Mesendoderm (in vitro differentiated cells): ENCODE data around the gene ZRSR2.
A peak's percentile ranks its signal among the peaks of the same experiment; 100 is the strongest.

ENCODE experiments used
- DNase-seq: peaks from one replicate; pipeline ENCODE4 v3.0.0; 2013
- H2AK5ac ChIP-seq: 2 replicates; pipeline ENCODE4 v1.6.1; 2013; ENCODE audit warnings: low read length, inconsistent platforms
- H2BK120ac ChIP-seq: 2 replicates; pipeline ENCODE4 v1.6.1; 2013; ENCODE audit warnings: low read depth, mild to moderate bottlenecking, low read length, moderate library complexity, mixed read lengths
- H2BK15ac ChIP-seq: replicated peaks from 2 replicates; pipeline ENCODE4 v1.6.1; 2013; ENCODE audit warnings: low read depth, mild to moderate bottlenecking, moderate library complexity
- H2BK5ac ChIP-seq: 2 replicates; pipeline ENCODE4 v1.6.1; 2013; ENCODE audit warnings: low read length, inconsistent platforms
- H3K18ac ChIP-seq: 2 replicates; pipeline ENCODE4 v1.6.1; 2013; ENCODE audit warnings: mild to moderate bottlenecking, low read length, mixed read lengths
- H3K23ac ChIP-seq: one replicate; pipeline ENCODE4 v1.6.1; 2013; ENCODE audit warnings: low read length
- H3K27ac ChIP-seq: 2 replicates; pipeline ENCODE4 v1.5.1; 2013; ENCODE audit warnings: low read depth, mild to moderate bottlenecking, inconsistent platforms, low read length, moderate library complexity
- H3K27me3 ChIP-seq: 2 replicates; pipeline ENCODE4 v1.6.1; 2013; ENCODE audit warnings: low read length, control low read depth, mild to moderate bottlenecking, inconsistent platforms; ENCODE audit not compliant: insufficient read depth, poor library complexity
- H3K36me3 ChIP-seq: 2 replicates; pipeline ENCODE4 v1.6.1; 2013; ENCODE audit warnings: low read length, inconsistent platforms; ENCODE audit not compliant: control insufficient read depth, insufficient read depth
- H3K4ac ChIP-seq: one replicate; pipeline ENCODE4 v1.6.1; 2013; ENCODE audit warnings: low read depth, mild to moderate bottlenecking, low read length, moderate library complexity
- H3K4me1 ChIP-seq: 2 replicates; pipeline ENCODE4 v1.6.1; 2013; ENCODE audit warnings: low read depth, low read length, inconsistent platforms; ENCODE audit not compliant: control insufficient read depth
- H3K4me2 ChIP-seq: 2 replicates; pipeline ENCODE4 v1.6.1; 2013; ENCODE audit warnings: low read length
- H3K4me3 ChIP-seq: 2 replicates; pipeline ENCODE4 v1.5.1; 2013; ENCODE audit warnings: mild to moderate bottlenecking, low read length
- H3K56ac ChIP-seq: one replicate; pipeline ENCODE4 v1.6.1; 2013; ENCODE audit warnings: low read length
- H3K79me1 ChIP-seq: 2 replicates; pipeline ENCODE4 v1.6.1; 2013; ENCODE audit warnings: low read length, inconsistent platforms
- H3K79me2 ChIP-seq: 2 replicates; pipeline ENCODE4 v1.6.1; 2013; ENCODE audit warnings: mild to moderate bottlenecking, low read length; ENCODE audit not compliant: control insufficient read depth, insufficient read depth
- H3K9ac ChIP-seq: 2 replicates; pipeline ENCODE4 v1.6.1; 2013; ENCODE audit warnings: low read length, inconsistent platforms
- H4K5ac ChIP-seq: one replicate; pipeline ENCODE4 v1.6.1; 2013; ENCODE audit warnings: low read length
- H4K8ac ChIP-seq: one replicate; pipeline ENCODE4 v1.6.1; 2013; ENCODE audit warnings: low read depth, mild to moderate bottlenecking, control low read depth, low read length, moderate library complexity
- WGBS: extraction: QIAGEN DNeasy Blood & Tissue Kit; methylation state at CpG from one replicate; pipeline ENCODE4 v1.1.7; 2013; ENCODE audit warnings: low lambda C conversion rate, missing lambda C conversion rate; ENCODE audit not compliant: insufficient coverage; ENCODE audit errors: extremely low coverage; 5-methylcytosine and 5-hydroxymethylcytosine counted together

Gene ZRSR2

GRCh38 chrX:15785176-15785750, 5.0 kb upstream of the ZRSR2 start:
- WGBS: no CpG with 5 or more reads among the region's 3 CpGs

GRCh38 chrX:15786915-15787314, 3.4 kb upstream of the ZRSR2 start:
- no peak overlapping the region for H2BK120ac ChIP-seq
- H3K18ac ChIP-seq: no peak overlapping the region
- H3K36me3 ChIP-seq: no peaks in the 10 kb centered on the region
- H3K27me3 ChIP-seq: no peaks in the 10 kb centered on the region
- H3K4me3 ChIP-seq: no peak overlapping the region
- H3K4me1 ChIP-seq: no peaks in the 10 kb centered on the region
- WGBS: no CpG with 5 or more reads among the region's 3 CpGs
- no peaks in the 10 kb centered on the region for H3K79me2 ChIP-seq
- no peak overlapping the region for H4K8ac ChIP-seq
- no peak overlapping the region for H2AK5ac ChIP-seq
- no peak overlapping the region for H3K27ac ChIP-seq
- DNase-seq: no peak
- no peaks in the 10 kb centered on the region for H3K79me1 ChIP-seq
- no peak overlapping the region for H3K23ac ChIP-seq
- H3K4me2 ChIP-seq: no peak overlapping the region
- no peak overlapping the region for H3K56ac ChIP-seq
- H4K5ac ChIP-seq: no peak overlapping the region
- H3K9ac ChIP-seq: no peak overlapping the region
- H2BK5ac ChIP-seq: no peak overlapping the region
- no peak overlapping the region for H2BK15ac ChIP-seq
- H3K4ac ChIP-seq: no peak overlapping the region

More at GRCh38 chrX:15785176-15785750, 5.0 kb upstream of the ZRSR2 start:
- Histone ChIP-seq H4K8ac (no peak overlapping the region), H3K56ac (no peak overlapping the region), H3K18ac (no peak overlapping the region), H3K4me1 (no peaks in the 10 kb centered on the region), H3K36me3 (no peaks in the 10 kb centered on the region), H3K27me3 (no peaks in the 10 kb centered on the region), H2BK5ac (no peak overlapping the region), H2BK15ac (no peak overlapping the region), H3K4ac (no peak overlapping the region), H3K4me2 (no peak overlapping the region), H3K9ac (no peak overlapping the region), H3K23ac (no peak overlapping the region), H3K79me1 (no peaks in the 10 kb centered on the region), H3K27ac (no peak overlapping the region), H2BK120ac (no peak overlapping the region), H4K5ac (no peak overlapping the region), H2AK5ac (no peak overlapping the region), H3K4me3 (no peak overlapping the region), H3K79me2 (no peaks in the 10 kb centered on the region)
- DNase-seq: no peak

GRCh38 chrX:15790769-15791290, 546 bp downstream of the ZRSR2 start:
- H3K18ac ChIP-seq: no peak overlapping the region

GRCh38 chrX:15797707-15798106, 7.4 kb downstream of the ZRSR2 start:
- no peak overlapping the region for H3K18ac ChIP-seq
- no peaks in the 10 kb centered on the region for H3K79me1 ChIP-seq
- H2BK120ac ChIP-seq: no peak overlapping the region
- H3K56ac ChIP-seq: no peak overlapping the region
- no peak overlapping the region for H3K4me3 ChIP-seq
- no peak overlapping the region for H4K8ac ChIP-seq
- no peak overlapping the region for H3K4me2 ChIP-seq
- no peaks in the 10 kb centered on the region for H3K36me3 ChIP-seq
- H3K4ac ChIP-seq: no peak overlapping the region
- no peak overlapping the region for H2AK5ac ChIP-seq
- H3K4me1 ChIP-seq: no peaks in the 10 kb centered on the region
- H2BK15ac ChIP-seq: no peak overlapping the region
- no peaks in the 10 kb centered on the region for H3K79me2 ChIP-seq
- H3K27me3 ChIP-seq: no peaks in the 10 kb centered on the region
- H2BK5ac ChIP-seq: no peak overlapping the region
- no peak overlapping the region for H3K27ac ChIP-seq
- no peak overlapping the region for H3K23ac ChIP-seq
- WGBS: no CpG with 5 or more reads among the region's 4 CpGs
- no peak for DNase-seq
- H3K9ac ChIP-seq: no peak overlapping the region
- no peak overlapping the region for H4K5ac ChIP-seq

More at GRCh38 chrX:15790769-15791290, 546 bp downstream of the ZRSR2 start:
- Histone ChIP-seq H3K4me3 (peak overlapping the region; percentile 86), H2BK120ac (no peak overlapping the region), H2BK5ac (no peak overlapping the region), H3K4ac (no peak overlapping the region), H3K9ac (peak overlapping the region; percentile 81), H3K79me2 (no peaks in the 10 kb centered on the region), H3K27ac (no peak overlapping the region), H3K27me3 (no peaks in the 10 kb centered on the region), H3K4me2 (peak overlapping the region; percentile 19), H3K56ac (peak overlapping the region; percentile 84), H3K79me1 (no peaks in the 10 kb centered on the region), H4K8ac (no peak overlapping the region), H3K4me1 (no peaks in the 10 kb centered on the region), H3K23ac (no peak overlapping the region), H4K5ac (no peak overlapping the region), H3K36me3 (no peaks in the 10 kb centered on the region), H2AK5ac (no peak overlapping the region), H2BK15ac (no peak overlapping the region)
- DNase-seq: no peak
- no CpG with 5 or more reads among the region's 15 CpGs for WGBS

GRCh38 chrX:15804563-15804962, 14.3 kb downstream of the ZRSR2 start:
- Histone ChIP-seq H3K27me3 (no peaks in the 10 kb centered on the region), H3K4me1 (no peaks in the 10 kb centered on the region), H2BK5ac (no peak overlapping the region), H3K56ac (no peak overlapping the region), H3K9ac (no peak overlapping the region), H2AK5ac (no peak overlapping the region), H3K36me3 (peaks cover 1% of the 10 kb centered on the region), H2BK120ac (no peak overlapping the region), H4K8ac (no peak overlapping the region), H3K79me1 (no peaks in the 10 kb centered on the region), H3K79me2 (no peaks in the 10 kb centered on the region), H3K4me3 (no peak overlapping the region), H3K4me2 (no peak overlapping the region), H4K5ac (no peak overlapping the region), H3K27ac (no peak overlapping the region), H3K18ac (no peak overlapping the region), H3K23ac (no peak overlapping the region), H2BK15ac (no peak overlapping the region), H3K4ac (no peak overlapping the region)
- DNase-seq: no peak

GRCh38 chrX:15808254-15808653, 18.0 kb downstream of the ZRSR2 start:
- Histone ChIP-seq H3K79me1 (no peaks in the 10 kb centered on the region), H3K4ac (no peak overlapping the region), H3K27me3 (no peaks in the 10 kb centered on the region), H3K79me2 (no peaks in the 10 kb centered on the region), H3K4me1 (no peaks in the 10 kb centered on the region), H3K9ac (no peak overlapping the region), H4K8ac (no peak overlapping the region), H2BK15ac (no peak overlapping the region), H3K4me2 (no peak overlapping the region), H3K4me3 (no peak overlapping the region), H4K5ac (no peak overlapping the region), H2BK120ac (no peak overlapping the region), H2BK5ac (no peak overlapping the region), H3K18ac (no peak overlapping the region), H3K56ac (no peak overlapping the region), H2AK5ac (no peak overlapping the region), H3K36me3 (peaks cover 1% of the 10 kb centered on the region), H3K23ac (no peak overlapping the region), H3K27ac (no peak overlapping the region)
- DNase-seq: no peak
- WGBS: no CpG with 5 or more reads among the region's 4 CpGs
